Astrocyte (in vitro differentiated cells and primary cell): ENCODE data around the gene C19orf38. TPM values are rescaled to one million over a fixed set of nuclear protein-coding genes. Genes with fewer than 3 reads are reported as not detected.

ENCODE experiments used
- DNase-seq: peaks from one replicate; pipeline ENCODE4 v3.0.0-alpha.2; 2010; ENCODE audit warnings: low read depth
- FAIRE-seq: peaks from 2 replicates; lab custom pipeline; 2011; peaks lifted over from hg19 to GRCh38; lab: Jason Lieb, UNC
- H2AFZ ChIP-seq: 2 replicates; pipeline ENCODE4 v1.6.0; 2012; ENCODE audit warnings: low read depth, low read length, inconsistent platforms
- H3K27ac ChIP-seq: 2 replicates; pipeline ENCODE4 v1.5.1; 2011; ENCODE audit warnings: low read depth, low read length, inconsistent platforms
- H3K27me3 ChIP-seq: 2 replicates; pipeline ENCODE4 v1.6.0; 2011; ENCODE audit warnings: low read length, inconsistent platforms; ENCODE audit not compliant: insufficient read depth
- H3K36me3 ChIP-seq: 2 replicates; pipeline ENCODE4 v1.5.1; 2011; ENCODE audit warnings: low read length, inconsistent platforms; ENCODE audit not compliant: insufficient read depth
- H3K4me1 ChIP-seq: 2 replicates; pipeline ENCODE4 v1.5.1; 2011; ENCODE audit warnings: low read length, inconsistent platforms; ENCODE audit not compliant: insufficient read depth
- H3K4me2 ChIP-seq: 2 replicates; pipeline ENCODE4 v1.6.0; 2012; ENCODE audit warnings: low read length, inconsistent platforms
- H3K4me3 ChIP-seq: 2 replicates; pipeline ENCODE4 v1.5.1; 2011; ENCODE audit warnings: low read depth, mild to moderate bottlenecking, low read length, inconsistent platforms; ENCODE audit not compliant: insufficient read depth
- H3K79me2 ChIP-seq: 2 replicates; pipeline ENCODE4 v1.6.0; 2012; ENCODE audit warnings: mild to moderate bottlenecking, low read length, inconsistent platforms; ENCODE audit not compliant: insufficient read depth
- H3K9ac ChIP-seq: 2 replicates; pipeline ENCODE4 v1.6.0; 2012; ENCODE audit warnings: mild to moderate bottlenecking, low read length, inconsistent platforms
- H3K9me3 ChIP-seq: 2 replicates; pipeline ENCODE4 v1.5.1; 2012; ENCODE audit warnings: low read depth, mild to moderate bottlenecking, low read length, inconsistent platforms; ENCODE audit not compliant: insufficient read depth
- H4K20me1 ChIP-seq: 2 replicates; pipeline ENCODE4 v1.6.0; 2012; ENCODE audit warnings: low read length, inconsistent platforms; ENCODE audit not compliant: insufficient read depth
- H3K27ac Mint-ChIP-seq: one replicate; pipeline ENCODE4 v1.8.0; 2021; ENCODE audit warnings: mild to moderate bottlenecking, mixed read lengths; ENCODE audit not compliant: unreplicated experiment
- H3K27me3 Mint-ChIP-seq: one replicate; pipeline ENCODE4 v1.8.0; 2021; ENCODE audit warnings: low read depth, mixed read lengths; ENCODE audit not compliant: unreplicated experiment
- H3K36me3 Mint-ChIP-seq: one replicate; pipeline ENCODE4 v1.8.0; 2021; ENCODE audit warnings: low read depth, mixed read lengths; ENCODE audit not compliant: unreplicated experiment
- H3K4me1 Mint-ChIP-seq: one replicate; pipeline ENCODE4 v1.8.0; 2021; ENCODE audit warnings: low read depth, mixed read lengths; ENCODE audit not compliant: unreplicated experiment
- H3K4me3 Mint-ChIP-seq: one replicate; pipeline ENCODE4 v1.8.0; 2021; ENCODE audit warnings: mild to moderate bottlenecking, moderate library complexity, mixed read lengths; ENCODE audit not compliant: unreplicated experiment
- H3K9me3 Mint-ChIP-seq: one replicate; pipeline ENCODE4 v1.8.0; 2021; ENCODE audit warnings: mild to moderate bottlenecking, mixed read lengths; ENCODE audit not compliant: unreplicated experiment
- EZH2 ChIP-seq: IDR thresholded peaks from 2 replicates; pipeline ENCODE4 v1.6.1; 2012; ENCODE audit warnings: mild to moderate bottlenecking, low read length, inconsistent platforms; ENCODE audit not compliant: insufficient read depth
- total RNA-seq: library from RNA; stranded (reverse); gene quantifications from 2 replicates; pipeline ENCODE4 v1.2.1, GENCODE V29; 2021
- TF ChIP-seq, protein P1 (sequence below): IDR thresholded peaks from 2 replicates; pipeline ENCODE4 v1.5.1; 2011; ENCODE audit warnings: low read depth, mild to moderate bottlenecking, inconsistent platforms, low read length, moderate library complexity; ENCODE audit not compliant: insufficient read depth

The C19orf38 gene
- total RNA-seq, 1 donor from 2014 or later: 0.23 TPM

DNA sequence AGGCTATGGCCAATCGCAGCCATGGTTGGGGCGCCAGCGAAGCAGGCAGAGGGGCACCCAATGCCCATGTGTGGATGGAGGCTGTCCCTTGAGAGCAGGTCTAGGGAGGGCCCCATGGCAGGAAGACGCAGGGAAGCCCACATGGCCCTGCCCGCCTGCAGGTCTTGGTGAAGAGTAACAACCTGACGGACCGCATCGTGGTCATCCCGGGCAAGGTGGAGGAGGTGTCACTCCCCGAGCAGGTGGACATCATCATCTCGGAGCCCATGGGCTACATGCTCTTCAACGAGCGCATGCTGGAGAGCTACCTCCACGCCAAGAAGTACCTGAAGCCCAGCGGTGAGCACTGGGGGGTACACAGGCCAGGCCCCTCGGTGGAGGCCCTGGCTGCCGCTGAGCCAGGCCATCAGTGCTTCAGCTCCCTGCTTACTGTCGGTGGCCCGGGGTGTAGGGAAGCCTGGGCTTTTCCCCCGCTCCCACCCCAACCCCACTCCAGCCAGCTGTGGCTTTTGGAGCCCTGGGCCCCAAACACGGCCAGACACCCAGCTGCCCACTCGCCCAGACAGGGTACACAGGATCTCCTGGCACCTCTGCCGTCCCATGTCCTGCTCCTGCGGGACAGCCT, 65.6 kb downstream of the C19orf38 start:
- H3K9me3 Mint-ChIP-seq: no peaks in the 10 kb centered on the region
- Histone ChIP-seq H3K4me3 (no peak overlapping the region), H3K27ac (no peak overlapping the region), H3K4me2 (no peak overlapping the region), H3K79me2 (no peaks in the 10 kb centered on the region), H3K36me3 (peaks cover 8% of the 10 kb centered on the region), H3K9me3 (no peaks in the 10 kb centered on the region), H3K9ac (no peak overlapping the region), H4K20me1 (peaks cover 19% of the 10 kb centered on the region), H3K4me1 (peaks cover 14% of the 10 kb centered on the region), H3K27me3 (no peaks in the 10 kb centered on the region), H2AFZ (no peak overlapping the region)
- H3K4me1 Mint-ChIP-seq: peaks cover 13% of the 10 kb centered on the region
- DNase-seq (no peak), FAIRE-seq (no peak)
- H3K4me3 Mint-ChIP-seq: no peak overlapping the region
- H3K27ac Mint-ChIP-seq: no peak overlapping the region
- peaks cover 13% of the 10 kb centered on the region for H3K36me3 Mint-ChIP-seq
- TF ChIP-seq, protein P1, sequence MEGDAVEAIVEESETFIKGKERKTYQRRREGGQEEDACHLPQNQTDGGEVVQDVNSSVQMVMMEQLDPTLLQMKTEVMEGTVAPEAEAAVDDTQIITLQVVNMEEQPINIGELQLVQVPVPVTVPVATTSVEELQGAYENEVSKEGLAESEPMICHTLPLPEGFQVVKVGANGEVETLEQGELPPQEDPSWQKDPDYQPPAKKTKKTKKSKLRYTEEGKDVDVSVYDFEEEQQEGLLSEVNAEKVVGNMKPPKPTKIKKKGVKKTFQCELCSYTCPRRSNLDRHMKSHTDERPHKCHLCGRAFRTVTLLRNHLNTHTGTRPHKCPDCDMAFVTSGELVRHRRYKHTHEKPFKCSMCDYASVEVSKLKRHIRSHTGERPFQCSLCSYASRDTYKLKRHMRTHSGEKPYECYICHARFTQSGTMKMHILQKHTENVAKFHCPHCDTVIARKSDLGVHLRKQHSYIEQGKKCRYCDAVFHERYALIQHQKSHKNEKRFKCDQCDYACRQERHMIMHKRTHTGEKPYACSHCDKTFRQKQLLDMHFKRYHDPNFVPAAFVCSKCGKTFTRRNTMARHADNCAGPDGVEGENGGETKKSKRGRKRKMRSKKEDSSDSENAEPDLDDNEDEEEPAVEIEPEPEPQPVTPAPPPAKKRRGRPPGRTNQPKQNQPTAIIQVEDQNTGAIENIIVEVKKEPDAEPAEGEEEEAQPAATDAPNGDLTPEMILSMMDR: no peak
- no peak for TF ChIP-seq EZH2
- H3K27me3 Mint-ChIP-seq: no peaks in the 10 kb centered on the region

DNA sequence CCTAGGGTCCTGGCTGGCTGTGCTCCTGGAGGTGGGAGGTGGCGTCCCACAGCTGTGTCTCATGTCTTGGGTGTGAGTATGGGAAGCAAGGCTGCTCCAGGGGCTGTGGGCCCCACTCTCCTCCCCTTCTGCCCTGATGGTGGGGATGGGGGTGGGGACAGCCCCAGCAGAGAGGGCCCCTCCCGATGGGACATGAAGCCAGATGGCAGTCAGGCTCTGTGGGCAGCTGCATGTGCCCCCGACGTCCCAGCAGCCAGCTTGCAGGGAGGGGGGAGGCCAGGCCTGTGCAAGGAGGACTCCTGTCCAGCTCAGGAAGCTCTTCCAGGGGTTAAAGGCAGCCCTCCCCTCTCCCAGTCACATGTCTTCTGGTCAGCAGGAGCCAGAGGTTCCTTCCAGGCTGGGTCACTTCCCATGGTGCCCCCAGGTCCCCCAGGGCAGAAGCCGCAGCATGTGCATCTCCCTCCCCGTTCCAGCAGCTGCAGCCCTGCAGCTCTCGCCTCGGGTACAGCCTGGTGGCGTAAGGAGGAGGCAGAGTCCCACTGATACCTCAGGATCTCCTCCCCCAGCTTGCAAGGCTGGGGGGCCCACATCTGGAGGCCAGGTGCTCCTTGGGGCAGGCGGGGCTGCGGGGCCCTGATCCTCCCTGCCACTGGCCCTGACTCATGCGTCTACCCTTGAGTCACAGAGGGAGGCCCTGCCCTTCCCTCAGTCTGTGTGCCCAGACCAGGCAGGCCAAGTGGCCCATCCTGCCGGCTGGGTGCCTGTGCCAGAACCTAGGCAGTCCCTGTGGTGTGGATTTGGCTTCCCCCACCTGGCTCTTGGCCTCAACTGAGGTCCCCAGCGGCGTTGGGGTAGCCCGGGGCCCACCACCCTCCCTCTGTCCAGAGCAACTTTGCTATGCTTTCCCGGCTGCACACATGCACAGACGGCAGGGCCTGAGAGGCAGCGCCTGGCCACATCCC, 67.2 kb downstream of the C19orf38 start:
- no peak overlapping the region for H3K4me3 Mint-ChIP-seq
- H3K27ac ChIP-seq: peak overlapping the region; percentile 12

More for the DNA sequence above, 67.2 kb downstream of the C19orf38 start:
- no peaks in the 10 kb centered on the region for H3K9me3 Mint-ChIP-seq
- H2AFZ ChIP-seq: no peak overlapping the region
- H3K36me3 Mint-ChIP-seq: peaks cover 9% of the 10 kb centered on the region
- no peaks in the 10 kb centered on the region for H3K79me2 ChIP-seq
- H3K4me2 ChIP-seq: peak overlapping the region; percentile 38
- no peak overlapping the region for H3K4me3 ChIP-seq
- no peak for TF ChIP-seq EZH2
- TF ChIP-seq, protein P1: no peak
- peaks cover 26% of the 10 kb centered on the region for H4K20me1 ChIP-seq
- peaks cover 9% of the 10 kb centered on the region for H3K36me3 ChIP-seq
- peak; percentile 68 for DNase-seq
- H3K4me1 ChIP-seq: peaks cover 14% of the 10 kb centered on the region
- H3K27me3 Mint-ChIP-seq: no peaks in the 10 kb centered on the region
- peaks cover 13% of the 10 kb centered on the region for H3K4me1 Mint-ChIP-seq
- H3K27me3 ChIP-seq: no peaks in the 10 kb centered on the region
- H3K27ac Mint-ChIP-seq: peak overlapping the region; percentile 26
- H3K9ac ChIP-seq: peak overlapping the region; percentile 16
- FAIRE-seq: no peak
- H3K9me3 ChIP-seq: no peaks in the 10 kb centered on the region
